Esophagus squamous epithelium (tissue), 4 donors: Measurements from ENCODE around the gene SEMA4B.

ENCODE experiments used
- POLR2A ChIP-seq, 4 donors: fragments of 450-650 bp; IDR thresholded peaks; one replicate each; pipeline ENCODE4 v1.6.1; 2017; ENCODE audit warnings: antibody characterized with exemption in 4 of 4, mild to moderate bottlenecking in 4 of 4, moderate library complexity in 3 of 4
- TF ChIP-seq, protein P1 (sequence below), 6 experiments: fragments of 450-650 bp in 4 of 6; fragments of 200-600 bp in 2 of 6; sonication (generic) in 2 of 6; IDR thresholded peaks; one replicate each; pipeline ENCODE4 v1.5.1; 2016 to 2019; ENCODE audit warnings: antibody characterized with exemption in 6 of 6, mild to moderate bottlenecking in 4 of 6, moderate library complexity in 4 of 6

DNA sequence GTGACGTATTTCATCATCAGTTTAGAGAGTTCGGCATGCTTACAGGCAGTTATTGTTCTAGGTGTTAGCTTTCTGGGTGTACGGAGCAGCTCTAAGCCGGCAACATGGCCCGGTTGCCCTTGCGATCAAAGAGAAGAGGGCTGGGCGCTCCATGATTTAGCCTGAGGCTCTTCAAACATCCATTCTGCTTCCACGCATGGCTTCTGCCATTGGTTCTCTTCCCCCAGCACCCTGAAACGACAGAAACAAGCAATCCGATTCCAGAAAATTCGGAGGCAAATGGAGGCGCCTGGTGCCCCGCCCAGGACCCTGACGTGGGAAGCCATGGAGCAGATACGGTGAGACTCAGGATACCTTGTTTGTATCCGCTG, 64.9 kb downstream of the SEMA4B start:
- TF ChIP-seq, protein P1, sequence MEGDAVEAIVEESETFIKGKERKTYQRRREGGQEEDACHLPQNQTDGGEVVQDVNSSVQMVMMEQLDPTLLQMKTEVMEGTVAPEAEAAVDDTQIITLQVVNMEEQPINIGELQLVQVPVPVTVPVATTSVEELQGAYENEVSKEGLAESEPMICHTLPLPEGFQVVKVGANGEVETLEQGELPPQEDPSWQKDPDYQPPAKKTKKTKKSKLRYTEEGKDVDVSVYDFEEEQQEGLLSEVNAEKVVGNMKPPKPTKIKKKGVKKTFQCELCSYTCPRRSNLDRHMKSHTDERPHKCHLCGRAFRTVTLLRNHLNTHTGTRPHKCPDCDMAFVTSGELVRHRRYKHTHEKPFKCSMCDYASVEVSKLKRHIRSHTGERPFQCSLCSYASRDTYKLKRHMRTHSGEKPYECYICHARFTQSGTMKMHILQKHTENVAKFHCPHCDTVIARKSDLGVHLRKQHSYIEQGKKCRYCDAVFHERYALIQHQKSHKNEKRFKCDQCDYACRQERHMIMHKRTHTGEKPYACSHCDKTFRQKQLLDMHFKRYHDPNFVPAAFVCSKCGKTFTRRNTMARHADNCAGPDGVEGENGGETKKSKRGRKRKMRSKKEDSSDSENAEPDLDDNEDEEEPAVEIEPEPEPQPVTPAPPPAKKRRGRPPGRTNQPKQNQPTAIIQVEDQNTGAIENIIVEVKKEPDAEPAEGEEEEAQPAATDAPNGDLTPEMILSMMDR (IDR thresholded peaks at IDR 0.05) = no peak
- no peak for TF ChIP-seq POLR2A (IDR thresholded peaks at IDR 0.05)
